Spleen (tissue), 7 donors: ENCODE data around the gene RPS23.

Source experiments
- CTCF ChIP-seq, 11 experiments: fragments of 200-600 bp in 7 of 11; fragments of 450-650 bp in 4 of 11; sonication (generic) in 4 of 11; IDR thresholded peaks in 8 of 11; conservative IDR thresholded peaks in 3 of 11; 1 replicate in 7 of 11; 2 replicates in 4 of 11; pipeline versions ENCODE4 v1.4.0 to v1.8.0; 2016 to 2021; ENCODE audit warnings: antibody characterized with exemption in 11 of 11, inconsistent platforms in 4 of 11, mild to moderate bottlenecking in 1 of 11
- POLR2A ChIP-seq, 3 donors: fragments of 450-650 bp; IDR thresholded peaks; one replicate each; pipeline ENCODE4 v1.5.1; 2017; ENCODE audit warnings: antibody characterized with exemption in 3 of 3, mild to moderate bottlenecking in 1 of 3
- POLR2AphosphoS5 ChIP-seq, 3 donors: sonication (generic); formaldehyde crosslinking; IDR thresholded peaks; one replicate each; pipeline ENCODE4 v1.5.1; 2017; ENCODE audit warnings: antibody characterized with exemption in 3 of 3
- donor health status: DM: no; HTN: no; CAD: no; lungs with moderate emphysema.
- donor health status: DM: no; HTN: no; CAD: no.
- donor health status: DM: no; HTN: no; CAD: no.

- TF ChIP-seq CTCF (IDR thresholded peaks at IDR 0.05 in 8 of 11, conservative IDR thresholded peaks at IDR 0.05 in 3 of 11) (no peak), POLR2A (IDR thresholded peaks at IDR 0.05) (no peak), POLR2AphosphoS5 (IDR thresholded peaks at IDR 0.05) (no peak)
Measured at GRCh38 chr5:82296929-82297328, 18.8 kb upstream of the RPS23 start.
